COR-L47 (cell line): ENCODE measurements around the gene SIPA1.

Experiments
- DNase-seq: peaks from one replicate; lab custom pipeline; 2025; lab: John Stamatoyannopoulos, UW

The SIPA1 gene

DNA sequence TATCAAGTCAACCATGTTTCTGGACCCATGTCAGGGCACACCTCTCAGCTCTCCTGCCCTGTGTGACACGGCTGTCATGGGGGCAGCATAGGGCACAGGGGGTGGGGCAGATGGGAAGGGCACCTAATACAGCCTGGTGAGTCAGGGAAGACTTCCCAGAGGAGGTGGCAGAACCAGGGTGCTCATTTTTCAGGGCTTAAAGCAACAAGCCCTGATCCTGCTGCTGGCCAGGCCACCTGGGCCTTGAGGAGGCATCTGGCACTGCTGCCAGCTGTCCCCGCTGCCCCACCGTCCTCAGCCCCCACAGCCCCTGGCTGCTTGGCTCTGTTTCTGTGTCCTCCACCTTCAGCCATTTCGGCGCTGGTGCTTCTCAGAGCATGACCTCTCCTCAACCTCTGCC, 28.2 kb upstream of the SIPA1 start:
- DNase-seq: no peak

DNA sequence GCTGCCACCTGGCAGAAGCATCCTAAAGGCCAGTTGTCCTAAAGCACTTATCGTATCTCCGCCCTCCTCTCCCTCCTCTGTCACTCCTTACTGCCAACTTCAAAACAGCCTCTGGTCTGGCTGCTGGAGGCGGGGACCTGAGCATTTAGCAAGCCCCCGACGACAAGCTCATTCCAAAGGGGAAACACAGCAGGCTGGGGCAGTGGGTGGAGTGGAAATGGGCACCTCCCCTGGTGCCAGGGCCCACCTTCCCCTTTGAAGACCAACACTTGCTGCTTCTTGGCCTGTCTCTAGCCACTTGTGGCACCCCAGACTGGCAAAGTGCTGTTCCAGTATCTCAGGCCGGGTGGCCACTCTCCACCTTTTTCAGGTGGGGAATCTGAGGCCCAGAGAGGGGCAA, 27.5 kb upstream of the SIPA1 start:
- DNase-seq: no peak

DNA sequence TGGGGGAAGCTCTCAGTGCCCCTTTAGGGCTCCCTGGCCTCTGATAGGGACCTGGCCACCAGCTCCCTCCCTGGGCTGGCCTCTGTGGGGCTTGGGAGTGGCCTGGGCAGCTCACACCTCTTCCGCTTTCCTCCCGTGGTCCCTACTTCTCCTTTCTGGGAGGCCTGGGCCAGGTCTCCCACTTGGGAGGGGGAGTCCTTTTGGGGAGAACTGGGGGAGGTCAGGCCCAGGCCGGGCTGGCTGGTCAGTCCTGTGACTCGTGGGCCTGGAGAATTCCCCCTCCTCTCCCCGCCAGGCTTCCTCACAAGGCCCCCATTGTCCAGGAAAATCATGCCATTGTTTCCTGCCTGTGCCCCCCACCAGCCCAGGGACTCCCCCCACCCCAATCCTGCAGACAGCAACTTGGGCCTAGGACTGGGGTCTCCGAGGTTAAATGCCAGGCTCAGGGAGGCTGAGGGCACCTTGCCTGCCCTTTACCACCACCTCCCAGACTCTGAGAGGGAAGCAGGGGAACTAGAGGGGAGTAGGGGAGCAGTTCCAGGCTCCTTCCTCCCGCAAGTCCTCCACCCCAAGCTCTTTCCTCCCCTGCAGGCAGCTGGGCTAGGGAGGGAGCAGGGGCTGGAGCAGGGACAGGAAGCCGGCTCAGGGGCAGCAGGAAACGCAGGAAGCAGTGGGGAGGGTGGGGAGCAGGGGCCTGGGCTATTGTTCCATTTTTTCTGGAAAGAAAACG, 26.7 kb upstream of the SIPA1 start:
- no peak for DNase-seq

- no peak for DNase-seq
Observed at GRCh38 chr11:65611758-65612603, 25.9 kb upstream of the SIPA1 start.

DNA sequence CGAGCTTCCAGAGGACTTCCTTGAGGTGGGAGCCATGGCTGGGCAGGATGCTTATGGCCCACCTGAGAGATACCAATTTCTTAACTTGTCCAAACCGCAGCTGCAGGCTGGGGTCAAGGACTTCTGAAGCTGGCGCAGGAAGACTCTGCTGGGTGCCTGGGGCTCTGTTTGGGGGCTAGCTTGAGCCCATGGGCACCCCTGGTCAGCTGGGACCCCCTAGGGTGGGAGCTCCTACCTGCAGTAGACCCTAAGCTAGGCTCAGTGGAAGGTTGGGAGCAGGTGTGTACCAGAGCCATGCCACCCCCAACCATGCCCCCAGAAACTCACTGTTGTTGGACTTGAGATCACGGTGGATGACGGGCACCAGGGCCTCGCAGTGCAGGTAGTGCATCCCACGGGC, 25.2 kb upstream of the SIPA1 start:
- DNase-seq: no peak

DNA sequence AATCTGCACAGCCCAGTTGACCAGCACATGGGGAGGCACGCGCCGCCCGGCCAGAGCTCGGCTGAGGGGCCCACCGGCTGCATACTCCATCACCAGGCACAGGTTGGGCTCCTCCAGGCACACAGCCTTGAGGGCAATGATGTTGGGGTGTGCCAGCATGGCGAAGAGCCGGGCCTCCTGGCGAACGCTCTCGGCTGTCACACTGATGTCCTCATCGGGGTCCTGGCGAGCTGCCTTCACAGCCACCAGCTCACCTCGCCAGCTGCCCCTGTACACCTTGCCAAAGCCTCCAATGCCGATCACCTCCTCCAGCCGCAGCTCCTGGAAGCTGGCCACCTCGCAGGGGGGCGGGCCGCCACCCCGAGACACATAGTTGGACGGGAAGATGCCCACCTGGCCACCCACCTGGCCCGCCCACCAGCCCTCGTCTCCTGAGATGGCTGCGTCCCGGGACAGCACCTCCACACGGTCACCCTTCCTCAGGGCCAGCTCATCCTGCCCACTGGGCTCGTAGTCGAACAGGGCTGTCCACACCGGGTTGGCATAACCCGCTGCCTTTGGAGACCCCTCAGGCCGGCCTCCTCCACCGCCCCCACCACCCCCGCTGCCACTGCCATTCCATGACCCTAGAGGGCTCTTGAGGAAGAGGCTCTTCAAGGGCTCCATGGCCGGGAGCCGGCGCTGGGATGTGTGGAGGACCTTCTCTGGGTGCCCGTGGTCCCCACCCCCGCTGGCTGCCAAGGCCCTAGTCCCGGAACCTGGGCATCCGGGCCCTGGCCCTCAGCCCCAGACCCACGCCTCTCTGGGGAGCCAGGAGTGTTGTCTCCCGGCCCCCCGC, 24.6 kb upstream of the SIPA1 start:
- DNase-seq: no peak

DNA sequence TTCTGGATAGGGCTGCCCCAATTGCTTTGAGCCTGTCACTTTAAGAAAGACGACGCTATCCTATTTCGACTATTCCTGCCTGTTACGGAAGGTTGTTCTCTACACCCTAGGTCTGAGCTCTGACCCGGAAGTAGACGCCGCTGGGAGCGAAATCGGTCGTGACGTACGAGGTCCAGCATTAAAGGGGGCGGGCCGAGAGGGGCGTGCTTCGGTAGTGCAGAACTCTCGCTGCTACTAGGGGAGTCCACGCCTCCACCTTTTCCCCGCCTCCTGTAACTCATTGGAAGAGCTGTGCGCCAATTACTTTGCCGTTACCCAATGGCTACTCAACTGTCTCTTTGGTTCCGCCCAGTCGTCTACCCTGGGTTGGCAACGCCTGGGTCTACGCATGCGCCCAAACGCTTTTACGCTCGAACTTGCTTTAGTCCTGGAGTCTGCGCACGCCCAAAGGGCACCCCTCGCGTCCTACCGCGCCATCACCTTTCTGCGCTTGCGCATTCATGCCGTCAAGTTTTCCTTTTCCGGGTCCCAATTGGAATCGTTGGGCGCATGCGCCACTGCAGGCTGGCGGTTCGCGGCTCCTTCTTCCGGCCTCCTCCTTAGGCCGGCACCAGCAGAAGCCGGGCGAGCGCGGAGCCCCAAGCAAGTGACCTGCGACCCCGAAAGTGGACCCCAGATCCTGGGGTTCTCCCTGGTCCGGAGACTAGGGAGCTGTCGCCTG, 22.5 kb upstream of the SIPA1 start, which contains the start of gene PCNX3:
Gene PCNX3, plus strand, starts transcription at position 548 of the 721 bp plus-strand sequence. CDS start 536 bp downstream, outside the sequence.
- DNase-seq: peak; percentile 100

DNA sequence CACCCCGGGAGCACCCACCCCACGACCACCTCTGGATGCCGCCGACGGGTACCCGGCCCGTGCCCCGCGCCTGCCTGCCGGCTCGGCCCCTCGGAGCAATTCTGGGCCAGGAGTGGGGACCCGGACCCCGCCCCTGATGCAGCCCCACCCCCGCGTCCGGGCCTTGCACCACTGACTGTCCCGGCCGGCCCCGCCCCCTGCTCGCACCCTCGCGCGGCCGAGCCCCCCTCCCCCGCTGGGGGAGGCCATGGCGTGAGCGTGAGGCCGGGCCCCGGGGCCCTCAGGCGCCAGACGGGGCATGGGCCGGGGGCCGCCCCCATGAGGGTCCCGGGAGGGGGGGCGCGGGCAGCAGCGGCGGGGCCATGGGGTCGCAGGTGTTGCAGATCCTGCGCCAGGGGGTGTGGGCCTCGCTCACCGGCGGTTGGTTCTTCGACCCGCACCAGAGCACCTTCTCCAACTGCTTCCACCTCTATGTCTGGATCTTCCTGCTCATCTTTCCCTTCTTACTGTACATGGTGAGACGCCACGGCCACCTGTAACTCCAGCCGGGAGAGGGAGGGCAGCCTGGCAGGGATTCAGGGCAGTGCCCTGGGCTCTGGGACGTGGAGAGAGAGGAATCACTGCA, 21.8 kb upstream of the SIPA1 start:
- DNase-seq: no peak

- DNase-seq: no peak
Observed at GRCh38 chr11:65616575-65617001, 21.3 kb upstream of the SIPA1 start.

- no peak for DNase-seq
Observed at GRCh38 chr11:65617136-65617850, 20.6 kb upstream of the SIPA1 start.

- DNase-seq: no peak
Observed at GRCh38 chr11:65617990-65618751, 19.7 kb upstream of the SIPA1 start.

GRCh38 chr11:65618763-65619162, 19.1 kb upstream of the SIPA1 start:
- no peak for DNase-seq

DNA sequence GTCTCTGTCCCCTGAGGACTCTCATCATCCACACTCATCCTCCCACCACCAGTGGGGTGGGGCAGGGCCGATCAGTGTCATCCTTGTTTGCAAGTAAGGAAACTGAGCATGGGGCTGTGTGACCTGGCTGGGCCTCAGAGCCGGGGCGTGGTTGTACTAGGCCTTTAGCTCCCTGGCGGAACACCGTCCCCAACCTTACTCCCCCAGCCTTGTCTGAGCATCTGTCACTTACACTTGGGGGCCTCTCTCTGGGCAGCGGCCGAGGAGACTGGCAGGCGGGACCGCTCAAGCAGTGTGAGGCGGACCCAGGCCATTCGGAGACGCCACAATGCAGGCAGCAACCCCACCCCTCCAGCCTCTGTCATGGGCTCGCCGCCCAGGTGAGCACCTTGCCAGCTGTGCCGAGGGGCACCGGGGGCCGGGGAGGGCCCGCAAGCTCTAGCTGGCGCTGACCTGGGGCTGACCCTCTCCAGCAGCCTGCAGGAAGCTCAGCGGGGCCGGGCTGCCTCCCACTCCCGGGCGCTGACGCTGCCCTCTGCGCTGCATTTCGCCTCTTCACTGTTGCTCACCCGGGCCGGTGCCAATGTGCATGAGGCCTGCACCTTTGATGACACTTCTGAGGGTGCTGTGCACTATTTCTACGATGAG, 18.5 kb upstream of the SIPA1 start:
- no peak for DNase-seq

DNA sequence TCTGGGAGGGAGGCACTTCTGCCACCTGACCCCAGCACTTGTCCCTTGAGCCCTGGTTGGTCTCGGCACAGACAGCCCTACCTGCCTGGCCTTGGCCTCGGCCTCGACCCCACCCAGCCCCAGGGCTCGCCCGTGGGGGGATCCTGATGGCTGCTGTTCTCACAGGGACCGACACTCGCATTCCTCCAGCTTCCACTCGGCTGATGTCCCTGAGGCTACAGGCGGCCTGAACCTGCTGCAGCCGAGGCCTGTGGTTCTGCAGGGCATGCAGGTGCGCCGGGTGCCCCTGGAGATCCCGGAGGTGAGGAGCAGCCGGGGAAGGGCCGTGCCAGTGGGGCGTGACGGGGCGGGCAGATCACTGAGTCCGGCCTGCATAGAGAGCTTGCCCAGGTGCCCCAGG, 17.2 kb upstream of the SIPA1 start:
- no peak for DNase-seq

- DNase-seq: no peak
Observed at GRCh38 chr11:65621460-65621859, 16.4 kb upstream of the SIPA1 start.

DNA sequence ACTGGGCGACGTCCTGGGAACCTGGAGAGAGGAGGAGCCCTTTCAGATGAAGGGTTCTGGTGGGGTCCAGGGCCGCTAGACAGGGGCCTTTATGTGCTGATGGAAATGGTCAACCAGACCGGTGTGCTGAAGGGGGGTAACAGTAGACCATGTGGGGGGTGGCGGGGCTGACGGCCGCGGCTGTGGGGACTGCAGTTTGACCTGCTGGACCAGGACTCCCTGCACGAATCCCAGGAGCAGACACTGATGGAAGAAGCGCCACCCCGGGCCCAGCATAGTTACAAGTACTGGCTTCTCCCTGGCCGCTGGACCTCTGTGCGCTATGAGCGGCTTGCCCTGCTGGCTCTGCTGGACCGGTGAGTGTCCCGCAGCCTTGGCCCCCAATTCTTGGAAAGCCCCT, 15.9 kb upstream of the SIPA1 start:
- no peak for DNase-seq

GRCh38 chr11:65623177-65623576, 14.7 kb upstream of the SIPA1 start:
- DNase-seq: no peak

- no peak for DNase-seq
Observed at GRCh38 chr11:65623852-65624616, 13.9 kb upstream of the SIPA1 start.
